OCI-LY3 (cell line): ENCODE data around the gene LRRC8D.
A peak's percentile ranks its signal among the peaks of the same experiment; 100 is the strongest.

Source experiments
- H2AFZ ChIP-seq: fragments of 200-600, 300-600 bp; shearing (Covaris generic); 2 replicates; pipeline ENCODE4 v1.6.0; 2014; ENCODE audit warnings: antibody characterized with exemption, low read depth, low read length
- H3K27ac ChIP-seq: fragments of 200-600, 300-600 bp; sonication (generic); 2 replicates; pipeline ENCODE4 v1.5.1; 2014; ENCODE audit warnings: mild to moderate bottlenecking, low read length, moderate library complexity, mixed read lengths
- H3K27me3 ChIP-seq: fragments of 200-600, 300-600 bp; sonication (generic); 2 replicates; pipeline ENCODE4 v1.6.1; 2014; ENCODE audit warnings: low read depth, low read length, mixed read lengths
- H3K36me3 ChIP-seq: fragments of 200-600, 300-600 bp; sonication (generic); replicated peaks from 2 replicates; pipeline ENCODE3; 2014; ENCODE audit warnings: low read depth, low read length, mixed read lengths
- H3K4me1 ChIP-seq: fragments of 300-600, 200-600 bp; sonication (generic); 2 replicates; pipeline ENCODE4 v1.6.1; 2014; ENCODE audit warnings: low read length, mixed read lengths
- H3K4me2 ChIP-seq: fragments of 200-600, 300-600 bp; sonication (generic); 2 replicates; pipeline ENCODE4 v1.6.1; 2014; ENCODE audit warnings: low read length, mixed read lengths
- H3K4me3 ChIP-seq: fragments of 300-600, 200-600 bp; sonication (generic); 2 replicates; pipeline ENCODE4 v1.5.1; 2014; ENCODE audit warnings: antibody characterized with exemption, mild to moderate bottlenecking, low read length, moderate library complexity
- H3K79me2 ChIP-seq: fragments of 300-600, 200-600 bp; shearing (Covaris generic); 2 replicates; pipeline ENCODE4 v1.6.1; 2014; ENCODE audit warnings: mild to moderate bottlenecking, low read length, mixed read lengths
- H3K9ac ChIP-seq: fragments of 300-600, 200-600 bp; shearing (Covaris generic); 2 replicates; pipeline ENCODE4 v1.6.0; 2014; ENCODE audit warnings: mild to moderate bottlenecking, low read length, moderate library complexity
- H3K9me3 ChIP-seq: fragments of 200-600, 300-600 bp; shearing (Covaris generic); 2 replicates; pipeline ENCODE4 v1.6.1; 2014; ENCODE audit warnings: low read length, mixed read lengths; ENCODE audit not compliant: insufficient read depth
- H4K20me1 ChIP-seq: fragments of 200-600, 300-600 bp; sonication (generic); 2 replicates; pipeline ENCODE4 v1.6.1; 2016; ENCODE audit warnings: low read length, mixed read lengths; ENCODE audit not compliant: insufficient read depth
- CTCF ChIP-seq: fragments of 200-600, 300-600 bp; sonication (generic); IDR thresholded peaks from 2 replicates; pipeline ENCODE4 v1.5.1; 2014; ENCODE audit warnings: antibody characterized with exemption, low read length, low read depth
- EZH2phosphoT487 ChIP-seq: fragments of 200-600 bp; shearing (Covaris generic); IDR thresholded peaks from 2 replicates; pipeline ENCODE4 v1.6.1; 2018; ENCODE audit warnings: antibody characterized with exemption, mixed run types, low read depth

Gene LRRC8D

GRCh38 chr1:89880679-89881078 lies 59.8 kb downstream of the LRRC8D start:
- Histone ChIP-seq H3K27me3 (no peaks in the 10 kb centered on the region), H3K9ac (no peak overlapping the region), H3K27ac (no peak overlapping the region), H4K20me1 (peaks cover 10% of the 10 kb centered on the region; the same call in 1 of the 2 replicates), H3K4me1 (peaks cover 15% of the 10 kb centered on the region), H3K9me3 (no peaks in the 10 kb centered on the region), H2AFZ (no peak overlapping the region), H3K4me2 (peak overlapping the region; percentile 33; the same call in 1 of the 2 replicates), H3K4me3 (no peak overlapping the region), H3K36me3 (no peaks in the 10 kb centered on the region), H3K79me2 (peaks cover 6% of the 10 kb centered on the region)
- TF ChIP-seq CTCF (no peak), EZH2phosphoT487 (no peak)

GRCh38 chr1:89881415-89882058 lies 60.7 kb downstream of the LRRC8D start:
- Histone ChIP-seq H3K4me3 (peak overlapping the region; percentile 12; the same call in 1 of the 2 replicates), H3K4me2 (peak overlapping the region; percentile 33), H3K79me2 (peaks cover 6% of the 10 kb centered on the region), H3K4me1 (peaks cover 15% of the 10 kb centered on the region), H4K20me1 (peaks cover 10% of the 10 kb centered on the region; the same call in 1 of the 2 replicates), H3K9me3 (no peaks in the 10 kb centered on the region), H3K27me3 (no peaks in the 10 kb centered on the region), H3K36me3 (no peaks in the 10 kb centered on the region), H3K27ac (peak overlapping the region; percentile 29; the same call in 1 of the 2 replicates), H3K9ac (no peak overlapping the region; the same call in 1 of the 2 replicates), H2AFZ (no peak overlapping the region)
- TF ChIP-seq CTCF (no peak), EZH2phosphoT487 (no peak)

GRCh38 chr1:89882348-89883029 lies 61.7 kb downstream of the LRRC8D start:
- H2AFZ ChIP-seq, result no peak overlapping the region
- no peaks in the 10 kb centered on the region for H3K27me3 ChIP-seq
- no peak overlapping the region for H3K4me3 ChIP-seq
- H3K4me2 ChIP-seq, result no peak overlapping the region
- H3K36me3 ChIP-seq, result no peaks in the 10 kb centered on the region
- TF ChIP-seq EZH2phosphoT487, result no peak
- TF ChIP-seq CTCF, result no peak
- peaks cover 6% of the 10 kb centered on the region for H3K79me2 ChIP-seq
- no peak overlapping the region for H3K9ac ChIP-seq
- no peaks in the 10 kb centered on the region for H3K9me3 ChIP-seq
- peaks cover 10% of the 10 kb centered on the region; the same call in 1 of the 2 replicates for H4K20me1 ChIP-seq
- H3K27ac ChIP-seq, result no peak overlapping the region
- peaks cover 15% of the 10 kb centered on the region for H3K4me1 ChIP-seq

GRCh38 chr1:89883030-89883379 lies 62.2 kb downstream of the LRRC8D start:
- no peak overlapping the region for H3K27ac ChIP-seq
- H3K27me3 ChIP-seq, result no peaks in the 10 kb centered on the region
- no peak overlapping the region for H3K4me3 ChIP-seq
- no peak overlapping the region for H2AFZ ChIP-seq
- H3K9me3 ChIP-seq, result no peaks in the 10 kb centered on the region
- H3K79me2 ChIP-seq, result peaks cover 6% of the 10 kb centered on the region
- peaks cover 10% of the 10 kb centered on the region; the same call in 1 of the 2 replicates for H4K20me1 ChIP-seq
- peaks cover 15% of the 10 kb centered on the region for H3K4me1 ChIP-seq
- no peak overlapping the region for H3K9ac ChIP-seq
- no peak overlapping the region for H3K4me2 ChIP-seq
- TF ChIP-seq EZH2phosphoT487, result no peak
- no peak for TF ChIP-seq CTCF
- H3K36me3 ChIP-seq, result no peaks in the 10 kb centered on the region
